Body of pancreas (tissue), 4 donors: ENCODE data around the gene BCL2.

ENCODE experiments used
- POLR2A ChIP-seq, 3 donors: fragments of 450-650 bp; IDR thresholded peaks; one replicate each; pipeline ENCODE4 v1.6.1; 2016; ENCODE audit warnings: antibody characterized with exemption in 3 of 3, mild to moderate bottlenecking in 2 of 3
- TF ChIP-seq, protein P1 (sequence below), 7 experiments: fragments of 450-650 bp in 4 of 7; fragments of 200-600 bp in 3 of 7; sonication (generic) in 3 of 7; IDR thresholded peaks; one replicate each; pipeline ENCODE4 v1.5.1; 2016 to 2019; ENCODE audit warnings: antibody characterized with exemption in 7 of 7

GRCh38 chr18:63099091-63099840, 220.3 kb downstream of the BCL2 start:
- TF ChIP-seq, protein P1, sequence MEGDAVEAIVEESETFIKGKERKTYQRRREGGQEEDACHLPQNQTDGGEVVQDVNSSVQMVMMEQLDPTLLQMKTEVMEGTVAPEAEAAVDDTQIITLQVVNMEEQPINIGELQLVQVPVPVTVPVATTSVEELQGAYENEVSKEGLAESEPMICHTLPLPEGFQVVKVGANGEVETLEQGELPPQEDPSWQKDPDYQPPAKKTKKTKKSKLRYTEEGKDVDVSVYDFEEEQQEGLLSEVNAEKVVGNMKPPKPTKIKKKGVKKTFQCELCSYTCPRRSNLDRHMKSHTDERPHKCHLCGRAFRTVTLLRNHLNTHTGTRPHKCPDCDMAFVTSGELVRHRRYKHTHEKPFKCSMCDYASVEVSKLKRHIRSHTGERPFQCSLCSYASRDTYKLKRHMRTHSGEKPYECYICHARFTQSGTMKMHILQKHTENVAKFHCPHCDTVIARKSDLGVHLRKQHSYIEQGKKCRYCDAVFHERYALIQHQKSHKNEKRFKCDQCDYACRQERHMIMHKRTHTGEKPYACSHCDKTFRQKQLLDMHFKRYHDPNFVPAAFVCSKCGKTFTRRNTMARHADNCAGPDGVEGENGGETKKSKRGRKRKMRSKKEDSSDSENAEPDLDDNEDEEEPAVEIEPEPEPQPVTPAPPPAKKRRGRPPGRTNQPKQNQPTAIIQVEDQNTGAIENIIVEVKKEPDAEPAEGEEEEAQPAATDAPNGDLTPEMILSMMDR (IDR thresholded peaks at IDR 0.05), result no peak
- TF ChIP-seq POLR2A (IDR thresholded peaks at IDR 0.05), result no peak
